Ishikawa (cell line): Measurements from ENCODE around the gene PDZD2.

ENCODE experiments used
- CEBPB ChIP-seq: IDR thresholded peaks from 2 replicates; pipeline ENCODE4 v1.6.1; 2012
- CREB1 ChIP-seq: IDR thresholded peaks from 2 replicates; pipeline ENCODE4 v1.6.1; 2012; ENCODE audit warnings: low read depth
- EGR1 ChIP-seq: IDR thresholded peaks from 2 replicates; pipeline ENCODE4 v1.6.1; 2012
- EP300 ChIP-seq: IDR thresholded peaks from 2 replicates; pipeline ENCODE4 v1.6.1; 2012; ENCODE audit warnings: borderline replicate concordance
- NFIC ChIP-seq: IDR thresholded peaks from 2 replicates; pipeline ENCODE4 v1.6.1; 2012
- RAD21 ChIP-seq: IDR thresholded peaks from 2 replicates; pipeline ENCODE4 v1.6.1; 2012; ENCODE audit warnings: low read depth
- TAF1 ChIP-seq: IDR thresholded peaks from 2 replicates; pipeline ENCODE4 v1.6.1; 2012; ENCODE audit warnings: low read depth, mild to moderate bottlenecking
- TCF12 ChIP-seq: IDR thresholded peaks from 2 replicates; pipeline ENCODE4 v1.6.1; 2012; ENCODE audit warnings: low read depth
- TEAD4 ChIP-seq: IDR thresholded peaks from 2 replicates; pipeline ENCODE4 v1.6.1; 2012
- YY1 ChIP-seq: IDR thresholded peaks from 2 replicates; pipeline ENCODE4 v1.6.1; 2012; ENCODE audit warnings: low read depth
- ZBTB7A ChIP-seq: IDR thresholded peaks from 2 replicates; pipeline ENCODE4 v1.6.1; 2012; ENCODE audit warnings: low read depth
- TF ChIP-seq, protein P1 (sequence below): IDR thresholded peaks from 2 replicates; pipeline ENCODE4 v1.6.1; 2012; ENCODE audit warnings: low read depth, mild to moderate bottlenecking
- TF ChIP-seq, protein P2 (sequence below): IDR thresholded peaks from 2 replicates; pipeline ENCODE4 v1.6.1; 2012

DNA sequence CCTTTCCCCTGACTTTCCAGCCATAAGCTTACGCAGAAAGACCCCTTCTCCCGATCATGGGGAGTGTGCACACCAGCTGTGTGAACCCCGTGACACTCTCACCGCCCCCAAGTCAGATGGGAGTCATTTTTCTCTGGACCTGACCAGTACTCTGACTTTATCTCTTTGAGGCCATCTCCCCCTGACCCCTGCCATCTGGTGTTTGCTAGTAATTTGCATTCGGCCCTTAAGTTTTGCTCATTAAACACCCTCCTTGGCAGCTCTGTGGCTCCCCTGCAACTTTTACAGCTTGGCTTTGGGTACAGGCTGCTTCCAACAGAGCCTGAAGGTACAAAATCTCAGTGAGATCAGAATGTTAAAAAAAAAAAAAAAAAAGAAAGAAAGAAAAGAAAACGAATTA lies 43.9 kb downstream of the PDZD2 start:
- TF ChIP-seq TCF12: no peak
- TF ChIP-seq, protein P1, sequence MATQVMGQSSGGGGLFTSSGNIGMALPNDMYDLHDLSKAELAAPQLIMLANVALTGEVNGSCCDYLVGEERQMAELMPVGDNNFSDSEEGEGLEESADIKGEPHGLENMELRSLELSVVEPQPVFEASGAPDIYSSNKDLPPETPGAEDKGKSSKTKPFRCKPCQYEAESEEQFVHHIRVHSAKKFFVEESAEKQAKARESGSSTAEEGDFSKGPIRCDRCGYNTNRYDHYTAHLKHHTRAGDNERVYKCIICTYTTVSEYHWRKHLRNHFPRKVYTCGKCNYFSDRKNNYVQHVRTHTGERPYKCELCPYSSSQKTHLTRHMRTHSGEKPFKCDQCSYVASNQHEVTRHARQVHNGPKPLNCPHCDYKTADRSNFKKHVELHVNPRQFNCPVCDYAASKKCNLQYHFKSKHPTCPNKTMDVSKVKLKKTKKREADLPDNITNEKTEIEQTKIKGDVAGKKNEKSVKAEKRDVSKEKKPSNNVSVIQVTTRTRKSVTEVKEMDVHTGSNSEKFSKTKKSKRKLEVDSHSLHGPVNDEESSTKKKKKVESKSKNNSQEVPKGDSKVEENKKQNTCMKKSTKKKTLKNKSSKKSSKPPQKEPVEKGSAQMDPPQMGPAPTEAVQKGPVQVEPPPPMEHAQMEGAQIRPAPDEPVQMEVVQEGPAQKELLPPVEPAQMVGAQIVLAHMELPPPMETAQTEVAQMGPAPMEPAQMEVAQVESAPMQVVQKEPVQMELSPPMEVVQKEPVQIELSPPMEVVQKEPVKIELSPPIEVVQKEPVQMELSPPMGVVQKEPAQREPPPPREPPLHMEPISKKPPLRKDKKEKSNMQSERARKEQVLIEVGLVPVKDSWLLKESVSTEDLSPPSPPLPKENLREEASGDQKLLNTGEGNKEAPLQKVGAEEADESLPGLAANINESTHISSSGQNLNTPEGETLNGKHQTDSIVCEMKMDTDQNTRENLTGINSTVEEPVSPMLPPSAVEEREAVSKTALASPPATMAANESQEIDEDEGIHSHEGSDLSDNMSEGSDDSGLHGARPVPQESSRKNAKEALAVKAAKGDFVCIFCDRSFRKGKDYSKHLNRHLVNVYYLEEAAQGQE: no peak
- TF ChIP-seq EGR1: no peak
- TF ChIP-seq TAF1: no peak
- no peak for TF ChIP-seq EP300
- TF ChIP-seq ZBTB7A: no peak
- no peak for TF ChIP-seq CEBPB
- TF ChIP-seq TEAD4: no peak
- no peak for TF ChIP-seq NFIC
- no peak for TF ChIP-seq CREB1
- TF ChIP-seq, protein P2, sequence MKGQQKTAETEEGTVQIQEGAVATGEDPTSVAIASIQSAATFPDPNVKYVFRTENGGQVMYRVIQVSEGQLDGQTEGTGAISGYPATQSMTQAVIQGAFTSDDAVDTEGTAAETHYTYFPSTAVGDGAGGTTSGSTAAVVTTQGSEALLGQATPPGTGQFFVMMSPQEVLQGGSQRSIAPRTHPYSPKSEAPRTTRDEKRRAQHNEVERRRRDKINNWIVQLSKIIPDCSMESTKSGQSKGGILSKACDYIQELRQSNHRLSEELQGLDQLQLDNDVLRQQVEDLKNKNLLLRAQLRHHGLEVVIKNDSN: no peak
- TF ChIP-seq YY1: no peak
- TF ChIP-seq RAD21: no peak
